Stomach (tissue), 4 donors: ENCODE measurements around the gene CTNNA3.

ENCODE experiments used
- POLR2AphosphoS5 ChIP-seq, 3 donors: sonication (generic); formaldehyde crosslinking; IDR thresholded peaks; one replicate each; pipeline ENCODE4 v1.6.1; 2016; ENCODE audit warnings: antibody characterized with exemption in 3 of 3
- TF ChIP-seq, protein P1 (sequence below), 7 experiments: fragments of 450-650 bp in 4 of 7; fragments of 200-600 bp in 3 of 7; sonication (generic) in 3 of 7; IDR thresholded peaks; one replicate each; pipeline ENCODE4 v1.5.1; 2016 to 2019; ENCODE audit warnings: antibody characterized with exemption in 7 of 7, control low read depth in 2 of 7, mild to moderate bottlenecking in 1 of 7

DNA sequence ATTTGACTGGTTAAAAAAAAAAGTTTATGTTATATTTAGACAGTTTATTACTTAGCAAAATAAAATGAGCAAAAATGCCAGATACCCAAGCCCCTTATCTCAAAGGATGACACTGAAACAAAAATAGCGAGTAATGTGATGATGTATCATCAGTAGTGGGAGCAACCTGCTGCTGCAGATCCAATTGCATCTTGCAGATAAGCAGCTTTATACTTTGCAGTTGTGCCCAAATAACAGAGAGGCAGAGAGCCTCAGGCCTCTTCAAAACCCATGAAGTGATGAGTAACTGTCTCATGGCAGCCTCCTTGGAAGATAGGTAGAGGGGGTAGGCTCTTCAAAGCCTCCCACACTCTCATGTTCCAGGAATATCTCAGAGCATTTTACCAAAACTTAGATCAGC is 1238.4 kb downstream of the CTNNA3 start:
- TF ChIP-seq, protein P1, sequence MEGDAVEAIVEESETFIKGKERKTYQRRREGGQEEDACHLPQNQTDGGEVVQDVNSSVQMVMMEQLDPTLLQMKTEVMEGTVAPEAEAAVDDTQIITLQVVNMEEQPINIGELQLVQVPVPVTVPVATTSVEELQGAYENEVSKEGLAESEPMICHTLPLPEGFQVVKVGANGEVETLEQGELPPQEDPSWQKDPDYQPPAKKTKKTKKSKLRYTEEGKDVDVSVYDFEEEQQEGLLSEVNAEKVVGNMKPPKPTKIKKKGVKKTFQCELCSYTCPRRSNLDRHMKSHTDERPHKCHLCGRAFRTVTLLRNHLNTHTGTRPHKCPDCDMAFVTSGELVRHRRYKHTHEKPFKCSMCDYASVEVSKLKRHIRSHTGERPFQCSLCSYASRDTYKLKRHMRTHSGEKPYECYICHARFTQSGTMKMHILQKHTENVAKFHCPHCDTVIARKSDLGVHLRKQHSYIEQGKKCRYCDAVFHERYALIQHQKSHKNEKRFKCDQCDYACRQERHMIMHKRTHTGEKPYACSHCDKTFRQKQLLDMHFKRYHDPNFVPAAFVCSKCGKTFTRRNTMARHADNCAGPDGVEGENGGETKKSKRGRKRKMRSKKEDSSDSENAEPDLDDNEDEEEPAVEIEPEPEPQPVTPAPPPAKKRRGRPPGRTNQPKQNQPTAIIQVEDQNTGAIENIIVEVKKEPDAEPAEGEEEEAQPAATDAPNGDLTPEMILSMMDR (IDR thresholded peaks at IDR 0.05) = no peak
- no peak for TF ChIP-seq POLR2AphosphoS5 (IDR thresholded peaks at IDR 0.05)
